DMS114 treated with DMSO at 0.1 percent for 48 hours (cell line): ENCODE results near the gene PCBP3.
A peak's percentile ranks its signal among the peaks of the same experiment; 100 is the strongest.

Experiments
- DNase-seq: peaks from one replicate; lab custom pipeline; 2025; ENCODE audit not compliant: unreplicated experiment; lab: John Stamatoyannopoulos, UW

Gene PCBP3

DNA sequence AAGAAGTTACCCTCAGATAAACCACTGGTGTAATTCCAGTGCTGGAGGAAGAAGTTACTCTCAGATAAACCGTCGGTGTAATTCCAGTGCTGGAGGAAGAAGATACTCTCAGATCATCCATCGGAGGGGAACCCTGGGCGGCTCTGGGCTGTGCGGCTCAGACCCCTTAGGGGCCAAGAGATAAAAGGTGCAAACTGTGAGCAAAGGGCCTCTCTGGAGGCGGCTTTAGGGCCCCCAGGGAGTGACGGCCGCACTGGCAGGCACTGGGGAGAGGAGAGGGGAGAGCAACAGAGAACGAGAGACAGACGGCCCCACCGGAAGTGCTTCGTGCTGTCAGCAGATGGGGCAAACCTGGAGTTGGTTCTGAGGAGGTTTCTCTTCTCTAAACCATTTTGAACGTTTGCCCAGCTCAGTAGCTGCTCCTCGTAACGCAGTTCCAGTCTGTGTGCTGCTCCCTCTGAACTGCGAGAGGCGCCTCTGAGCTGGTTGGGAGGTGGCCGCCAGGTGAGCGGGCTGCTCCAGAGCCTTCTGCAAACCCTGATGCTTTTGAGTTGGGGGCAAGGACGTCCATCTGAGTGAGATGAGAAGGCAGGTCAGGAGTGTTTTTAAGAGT lies 275.4 kb downstream of the PCBP3 start:
- DNase-seq, result no peak

GRCh38 chr21:45919593-45919992 lies 276.1 kb downstream of the PCBP3 start:
- no peak for DNase-seq

GRCh38 chr21:45920824-45921600 lies 277.5 kb downstream of the PCBP3 start:
- no peak for DNase-seq

DNA sequence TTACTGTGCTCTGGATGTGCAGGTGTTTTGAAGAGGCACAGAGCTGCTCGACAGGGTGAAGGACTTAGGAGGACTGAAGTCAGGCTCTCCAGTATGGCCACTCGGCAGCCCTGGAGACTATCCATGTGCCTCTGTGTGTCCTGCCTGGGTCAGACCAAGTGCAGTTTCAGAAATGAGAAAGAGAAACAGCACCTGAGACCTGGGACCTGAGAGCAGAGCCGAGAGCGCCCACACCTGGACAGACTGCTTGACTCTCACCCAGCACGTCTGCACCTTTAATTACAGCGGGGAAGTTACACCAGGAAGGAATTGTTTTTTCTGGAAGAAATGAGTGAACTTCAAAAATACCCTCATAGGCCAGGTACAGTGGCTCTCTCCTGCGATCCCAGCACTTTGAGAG lies 278.4 kb downstream of the PCBP3 start:
- no peak for DNase-seq

GRCh38 chr21:45922648-45923047 lies 279.1 kb downstream of the PCBP3 start:
- no peak for DNase-seq

- DNase-seq, result peak; percentile 6
Observed at GRCh38 chr21:45923146-45923545, 279.6 kb downstream of the PCBP3 start.

DNA sequence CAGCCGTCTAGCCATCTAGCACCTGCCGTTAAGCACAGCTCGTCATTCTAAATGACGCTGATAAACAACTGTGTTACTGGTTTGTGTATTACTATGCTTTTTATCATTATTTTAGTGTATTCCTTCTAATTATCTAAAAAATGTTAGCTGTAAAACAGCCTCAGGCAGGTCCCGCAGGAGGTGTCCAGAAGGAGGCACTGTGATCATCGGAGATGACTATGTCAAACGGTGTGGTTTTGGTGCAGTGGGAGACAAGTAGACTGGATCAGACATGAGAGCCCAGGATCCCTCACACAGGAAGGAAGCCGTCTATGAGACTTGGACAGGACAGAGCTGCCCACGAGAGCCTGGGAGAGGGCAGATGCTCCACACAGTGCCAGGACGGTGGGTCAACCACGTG lies 282.8 kb downstream of the PCBP3 start:
- DNase-seq, result no peak

DNA sequence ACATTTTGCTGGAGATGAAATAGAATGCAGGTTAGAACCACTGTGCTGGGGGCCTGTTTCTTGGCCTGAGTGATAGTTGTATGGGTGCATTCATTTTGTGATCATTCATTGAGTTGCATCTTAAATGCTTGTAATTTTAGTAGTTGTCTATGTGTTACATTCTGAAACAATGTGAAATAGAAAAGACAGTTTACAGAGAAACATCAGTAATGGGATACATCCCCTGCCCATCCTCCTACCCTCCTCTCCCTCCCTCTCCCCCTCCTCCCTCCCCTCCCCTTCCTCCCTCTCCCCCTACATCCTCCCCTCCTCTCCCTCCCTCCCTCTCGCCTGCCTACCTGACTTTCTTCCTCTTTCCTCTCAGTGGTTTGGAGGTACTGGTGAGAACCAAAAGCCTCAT lies 283.5 kb downstream of the PCBP3 start:
- no peak for DNase-seq

DNA sequence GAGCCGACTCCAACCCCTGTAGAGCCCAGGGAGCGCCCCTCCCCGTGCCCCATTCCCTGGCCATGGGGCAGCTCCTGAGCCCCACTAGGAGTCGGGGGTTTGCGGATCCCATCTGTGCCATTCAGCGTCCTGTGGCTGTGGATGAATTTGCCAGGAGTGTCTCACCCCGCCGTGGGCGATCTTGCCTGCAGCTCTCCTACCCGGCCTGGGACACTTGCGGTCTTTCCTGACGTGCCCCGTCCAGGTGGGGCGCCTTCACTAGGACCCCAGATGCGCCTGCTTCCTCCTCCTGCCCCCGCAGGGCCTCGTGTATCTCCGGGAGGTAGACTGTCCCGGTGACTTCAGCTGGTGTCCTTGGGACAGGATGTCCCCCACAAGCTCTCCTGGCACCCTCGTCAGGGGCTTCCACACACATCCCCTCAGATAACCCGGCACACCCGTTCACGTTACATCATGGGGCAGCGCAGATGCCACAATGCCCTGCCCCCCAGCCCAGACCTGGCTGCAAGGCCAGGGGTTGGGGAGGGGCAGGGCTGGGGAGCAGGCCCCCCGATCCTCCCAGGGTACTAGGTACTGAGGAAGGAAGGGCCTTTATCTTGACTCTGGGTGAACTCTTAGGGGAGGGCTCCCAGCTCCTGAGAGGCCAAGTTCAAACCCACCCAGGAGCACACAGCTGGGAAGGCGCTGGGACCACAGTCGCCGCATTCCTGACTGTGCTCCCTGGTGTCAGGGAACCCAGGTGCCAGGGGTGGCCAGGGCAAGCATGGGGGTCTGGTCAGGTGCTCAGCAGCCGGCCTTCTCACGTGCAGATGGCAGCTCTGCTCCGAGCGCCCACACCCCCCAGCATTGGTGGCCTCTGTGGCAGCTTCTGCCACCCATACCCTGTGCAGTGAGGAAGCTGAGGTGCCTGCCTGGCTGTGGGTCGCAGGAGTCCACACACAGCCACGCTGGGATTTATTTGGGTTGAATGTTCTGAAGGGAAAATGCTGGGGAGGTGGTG lies 284.6 kb downstream of the PCBP3 start:
- no peak for DNase-seq

- DNase-seq, result no peak
Observed at GRCh38 chr21:45929449-45929848, 285.9 kb downstream of the PCBP3 start.

- no peak for DNase-seq
Observed at GRCh38 chr21:45930231-45930760, 286.8 kb downstream of the PCBP3 start.

- DNase-seq, result no peak
Observed at GRCh38 chr21:45930792-45931191, 287.3 kb downstream of the PCBP3 start.

- DNase-seq, result no peak
Observed at GRCh38 chr21:45931397-45931969, 288.0 kb downstream of the PCBP3 start.

GRCh38 chr21:45932922-45933502 lies 289.5 kb downstream of the PCBP3 start:
- no peak for DNase-seq

- no peak for DNase-seq
Observed at GRCh38 chr21:45934085-45934484, 290.6 kb downstream of the PCBP3 start.

- no peak for DNase-seq
Observed at GRCh38 chr21:45934554-45934953, 291.0 kb downstream of the PCBP3 start.

DNA sequence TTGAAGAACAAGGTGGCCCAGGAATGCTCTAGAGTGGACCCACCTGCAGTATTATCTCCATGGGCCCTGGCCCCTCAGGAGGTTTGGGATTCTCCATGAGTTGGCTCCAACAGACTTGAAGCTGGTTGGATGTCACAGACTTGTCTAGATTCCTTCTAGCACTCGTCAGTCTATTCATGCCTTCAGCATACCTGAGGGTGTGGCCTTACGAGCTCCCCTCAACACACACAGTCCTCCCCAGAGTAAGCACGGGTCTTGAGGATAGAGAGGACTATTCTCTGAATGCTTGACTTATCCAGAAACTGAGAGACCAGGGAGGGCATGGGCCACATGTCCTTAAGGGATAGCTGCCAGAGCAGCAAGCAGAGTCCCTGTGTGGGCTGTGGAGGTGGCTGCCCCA lies 292.1 kb downstream of the PCBP3 start:
- DNase-seq, result peak; percentile 4

GRCh38 chr21:45937721-45938452 lies 294.4 kb downstream of the PCBP3 start:
- DNase-seq, result no peak

DNA sequence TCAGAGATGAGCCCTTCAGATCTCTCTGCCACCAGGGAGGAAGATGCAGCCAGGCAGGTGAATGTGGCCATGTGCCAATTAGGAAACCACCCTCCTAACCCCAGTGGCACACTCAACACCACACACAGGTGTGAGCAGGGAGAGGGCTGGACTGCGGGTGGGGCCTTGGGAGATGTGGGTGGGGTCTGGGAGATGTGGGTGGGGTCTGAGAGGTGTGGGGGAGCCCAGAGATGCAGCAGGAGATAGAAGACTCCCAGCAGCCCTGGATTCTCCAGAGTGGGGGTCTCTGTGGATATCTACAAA lies 294.9 kb downstream of the PCBP3 start:
- no peak for DNase-seq
